Measurements from ENCODE around the gene TMEM14B. TPM values are rescaled to one million over a fixed set of nuclear protein-coding genes. Genes with fewer than 3 reads are reported as not detected.

The TMEM14B gene
- total and polyA plus RNA-seq, 9 of the 15 experiments (the other 6 are each of a cell fraction or from before 2014, with no cell fraction given) = 174 to 862 (median 263) TPM

DNA sequence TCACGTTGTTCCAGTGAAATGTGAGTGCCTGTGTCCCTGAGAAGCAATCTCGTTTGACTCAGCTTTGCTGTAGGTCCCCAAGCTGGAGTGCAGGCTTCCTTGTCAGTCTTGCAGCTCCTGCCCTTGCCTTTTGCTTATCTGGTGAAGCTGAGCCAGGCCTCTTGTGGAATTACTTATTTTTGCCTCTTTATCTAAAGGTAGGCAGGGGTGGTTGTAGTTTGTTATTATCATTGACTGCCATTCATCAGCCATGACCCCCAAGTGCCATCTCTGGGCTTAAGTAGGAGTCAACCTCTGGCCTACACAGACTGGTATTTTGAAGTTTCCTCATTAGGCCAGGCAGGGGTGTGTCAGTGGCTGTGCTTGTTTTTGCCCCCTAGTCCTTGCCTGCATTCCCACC, 2.1 kb downstream of the TMEM14B start (continued):
- TF ChIP-seq EGR1 (conservative IDR thresholded peaks at IDR 0.05) (no peak; the same call in 1 of the 2 replicates), CEBPB (tag; IDR thresholded peaks at IDR 0.05) (no peak), GTF2F1 (IDR thresholded peaks at IDR 0.05; ENCODE audit: low read depth, low read length) (no peak), CBFA2T2 (conservative IDR thresholded peaks at IDR 0.05) (peak; percentile 97), ELF2 (CRISPR knock-in tag; IDR thresholded peaks at IDR 0.05) (no peak), PHF20 (IDR thresholded peaks at IDR 0.05; ENCODE audit: partially characterized antibody) (no peak), NFE2L1 (tag; IDR thresholded peaks at IDR 0.05; ENCODE audit: borderline replicate concordance, low read depth) (no peak), BMI1 (IDR thresholded peaks at IDR 0.05; ENCODE audit: low read length) (no peak), KLF10 (CRISPR knock-in tag; IDR thresholded peaks at IDR 0.05) (no peak), KAT8 (IDR thresholded peaks at IDR 0.05; ENCODE audit: low read depth) (no peak), SAP30 (IDR thresholded peaks at IDR 0.05; ENCODE audit: borderline replicate concordance, insufficient read depth, low read depth, low read length, poor library complexity, severe bottlenecking) (no peak), ZNF133 (CRISPR knock-in tag; IDR thresholded peaks at IDR 0.05) (no peak), NRF1 (conservative IDR thresholded peaks at IDR 0.05 in 1 of 2, IDR thresholded peaks at IDR 0.05 in 1 of 2) (no peak), ZBTB7A (IDR thresholded peaks at IDR 0.05; ENCODE audit: borderline replicate concordance, control insufficient read depth, low read depth, low read length) (peak; percentile 23; the same call in 1 of the 2 replicates), ASH1L (IDR thresholded peaks at IDR 0.05; ENCODE audit: borderline replicate concordance, low read depth, partially characterized antibody) (no peak), TARDBP (IDR thresholded peaks at IDR 0.05) (no peak), NCOA2 (IDR thresholded peaks at IDR 0.05; ENCODE audit: partially characterized antibody in 2 of 2) (no peak), IRF2 (CRISPR knock-in tag; IDR thresholded peaks at IDR 0.05) (no peak)
- TF ChIP-seq, protein P1, sequence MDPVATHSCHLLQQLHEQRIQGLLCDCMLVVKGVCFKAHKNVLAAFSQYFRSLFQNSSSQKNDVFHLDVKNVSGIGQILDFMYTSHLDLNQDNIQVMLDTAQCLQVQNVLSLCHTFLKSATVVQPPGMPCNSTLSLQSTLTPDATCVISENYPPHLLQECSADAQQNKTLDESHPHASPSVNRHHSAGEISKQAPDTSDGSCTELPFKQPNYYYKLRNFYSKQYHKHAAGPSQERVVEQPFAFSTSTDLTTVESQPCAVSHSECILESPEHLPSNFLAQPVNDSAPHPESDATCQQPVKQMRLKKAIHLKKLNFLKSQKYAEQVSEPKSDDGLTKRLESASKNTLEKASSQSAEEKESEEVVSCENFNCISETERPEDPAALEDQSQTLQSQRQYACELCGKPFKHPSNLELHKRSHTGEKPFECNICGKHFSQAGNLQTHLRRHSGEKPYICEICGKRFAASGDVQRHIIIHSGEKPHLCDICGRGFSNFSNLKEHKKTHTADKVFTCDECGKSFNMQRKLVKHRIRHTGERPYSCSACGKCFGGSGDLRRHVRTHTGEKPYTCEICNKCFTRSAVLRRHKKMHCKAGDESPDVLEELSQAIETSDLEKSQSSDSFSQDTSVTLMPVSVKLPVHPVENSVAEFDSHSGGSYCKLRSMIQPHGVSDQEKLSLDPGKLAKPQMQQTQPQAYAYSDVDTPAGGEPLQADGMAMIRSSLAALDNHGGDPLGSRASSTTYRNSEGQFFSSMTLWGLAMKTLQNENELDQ (CRISPR knock-in tag; IDR thresholded peaks at IDR 0.05; ENCODE audit: borderline replicate concordance) = no peak
- TF ChIP-seq, protein P2, sequence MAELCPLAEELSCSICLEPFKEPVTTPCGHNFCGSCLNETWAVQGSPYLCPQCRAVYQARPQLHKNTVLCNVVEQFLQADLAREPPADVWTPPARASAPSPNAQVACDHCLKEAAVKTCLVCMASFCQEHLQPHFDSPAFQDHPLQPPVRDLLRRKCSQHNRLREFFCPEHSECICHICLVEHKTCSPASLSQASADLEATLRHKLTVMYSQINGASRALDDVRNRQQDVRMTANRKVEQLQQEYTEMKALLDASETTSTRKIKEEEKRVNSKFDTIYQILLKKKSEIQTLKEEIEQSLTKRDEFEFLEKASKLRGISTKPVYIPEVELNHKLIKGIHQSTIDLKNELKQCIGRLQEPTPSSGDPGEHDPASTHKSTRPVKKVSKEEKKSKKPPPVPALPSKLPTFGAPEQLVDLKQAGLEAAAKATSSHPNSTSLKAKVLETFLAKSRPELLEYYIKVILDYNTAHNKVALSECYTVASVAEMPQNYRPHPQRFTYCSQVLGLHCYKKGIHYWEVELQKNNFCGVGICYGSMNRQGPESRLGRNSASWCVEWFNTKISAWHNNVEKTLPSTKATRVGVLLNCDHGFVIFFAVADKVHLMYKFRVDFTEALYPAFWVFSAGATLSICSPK (IDR thresholded peaks at IDR 0.05; ENCODE audit: borderline replicate concordance) = no peak
- TF ChIP-seq, protein P3, sequence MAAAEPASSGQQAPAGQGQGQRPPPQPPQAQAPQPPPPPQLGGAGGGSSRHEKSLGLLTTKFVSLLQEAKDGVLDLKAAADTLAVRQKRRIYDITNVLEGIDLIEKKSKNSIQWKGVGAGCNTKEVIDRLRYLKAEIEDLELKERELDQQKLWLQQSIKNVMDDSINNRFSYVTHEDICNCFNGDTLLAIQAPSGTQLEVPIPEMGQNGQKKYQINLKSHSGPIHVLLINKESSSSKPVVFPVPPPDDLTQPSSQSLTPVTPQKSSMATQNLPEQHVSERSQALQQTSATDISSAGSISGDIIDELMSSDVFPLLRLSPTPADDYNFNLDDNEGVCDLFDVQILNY (CRISPR knock-in tag; IDR thresholded peaks at IDR 0.05) = no peak
- TF ChIP-seq, protein P4, sequence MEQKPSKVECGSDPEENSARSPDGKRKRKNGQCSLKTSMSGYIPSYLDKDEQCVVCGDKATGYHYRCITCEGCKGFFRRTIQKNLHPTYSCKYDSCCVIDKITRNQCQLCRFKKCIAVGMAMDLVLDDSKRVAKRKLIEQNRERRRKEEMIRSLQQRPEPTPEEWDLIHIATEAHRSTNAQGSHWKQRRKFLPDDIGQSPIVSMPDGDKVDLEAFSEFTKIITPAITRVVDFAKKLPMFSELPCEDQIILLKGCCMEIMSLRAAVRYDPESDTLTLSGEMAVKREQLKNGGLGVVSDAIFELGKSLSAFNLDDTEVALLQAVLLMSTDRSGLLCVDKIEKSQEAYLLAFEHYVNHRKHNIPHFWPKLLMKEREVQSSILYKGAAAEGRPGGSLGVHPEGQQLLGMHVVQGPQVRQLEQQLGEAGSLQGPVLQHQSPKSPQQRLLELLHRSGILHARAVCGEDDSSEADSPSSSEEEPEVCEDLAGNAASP (IDR thresholded peaks at IDR 0.05) = no peak
- TF ChIP-seq, protein P5, sequence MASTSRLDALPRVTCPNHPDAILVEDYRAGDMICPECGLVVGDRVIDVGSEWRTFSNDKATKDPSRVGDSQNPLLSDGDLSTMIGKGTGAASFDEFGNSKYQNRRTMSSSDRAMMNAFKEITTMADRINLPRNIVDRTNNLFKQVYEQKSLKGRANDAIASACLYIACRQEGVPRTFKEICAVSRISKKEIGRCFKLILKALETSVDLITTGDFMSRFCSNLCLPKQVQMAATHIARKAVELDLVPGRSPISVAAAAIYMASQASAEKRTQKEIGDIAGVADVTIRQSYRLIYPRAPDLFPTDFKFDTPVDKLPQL (IDR thresholded peaks at IDR 0.05; ENCODE audit: extremely low read depth, insufficient read length) = no peak
